ENCODE data around the gene PRPF6. TPM values are rescaled to one million over a fixed set of nuclear protein-coding genes. Genes with fewer than 3 reads are reported as not detected.

The PRPF6 gene
- polyA plus RNA-seq, 2 of the 4 experiments (the other 2 are of a cell fraction), result 42.8 to 47.2 TPM

- TF ChIP-seq ESRRA (IDR thresholded peaks at IDR 0.05; ENCODE audit: borderline replicate concordance, low read length), result no peak
Measured at GRCh38 chr20:64080013-64080812, 99.3 kb downstream of the PRPF6 start, which contains the start of gene OPRL1 (continued).

- no peaks in the 10 kb centered on the region for H3K9me3 ChIP-seq
- ATAC-seq (no peak), FAIRE-seq (no peak), DNase-seq (ENCODE audit: low read depth in 1 of 2, low spot score in 1 of 2) (no peak)
- H3K4me2 ChIP-seq, result peak overlapping the region; percentile 100; the same call in 2 of the 3 replicates
- POLR2A ChIA-PET, result no interaction called here
- TF ChIP-seq MYC (IDR thresholded peaks at IDR 0.05; ENCODE audit: borderline replicate concordance, low read length), result no peak
- TF ChIP-seq RCOR1 (IDR thresholded peaks at IDR 0.05; ENCODE audit: low read depth, low read length), result no peak
- no peak for TF ChIP-seq ZC3H11A (IDR thresholded peaks at IDR 0.05)
- TF ChIP-seq ELK1 (IDR thresholded peaks at IDR 0.05; ENCODE audit: low read depth, low read length), result no peak
- no peak for TF ChIP-seq CHD2 (IDR thresholded peaks at IDR 0.05; ENCODE audit: low read length, partially characterized antibody)
- no peak for TF ChIP-seq BCL3 (IDR thresholded peaks at IDR 0.05)
- TF ChIP-seq TP53 (CRISPR knock-in tag; IDR thresholded peaks at IDR 0.05), result no peak
- H3K27ac ChIP-seq, result no peak overlapping the region; a peak in 2 of 6 replicates
- 86% methylated on average over 10 of the region's 17 CpGs for WGBS (ENCODE audit: missing lambda C conversion rate)
- no peak overlapping the region for H3K4me3 ChIP-seq
- CTCF ChIA-PET, result interaction anchor here (0.8 to 9.1 kb wide), 7 partner anchors 9 to 101 kb away, joined by 3 to 121 read pairs (median 5); partner anchors contain the start of gene PRPF6
- H3K4me1 ChIP-seq, result peaks cover 27% of the 10 kb centered on the region
Measured at GRCh38 chr20:64080813-64081623, 100.1 kb downstream of the PRPF6 start.

GRCh38 chr20:64081624-64081964 lies 100.7 kb downstream of the PRPF6 start:
- ChIA-PET POLR2A (no interaction called here), CTCF (interaction anchor here (0.8 to 9.1 kb wide), 5 partner anchors 9 to 50 kb away, joined by 3 to 121 read pairs (median 26); no protein-coding TSS in a partner anchor)
- H3K4me1 ChIP-seq, result peaks cover 27% of the 10 kb centered on the region
- TF ChIP-seq E2F6 (IDR thresholded peaks at IDR 0.05; ENCODE audit: borderline replicate concordance, low read depth) (no peak), SREBF2 (IDR thresholded peaks at IDR 0.05) (no peak), RNF2 (IDR thresholded peaks at IDR 0.05; ENCODE audit: borderline replicate concordance, low read depth) (no peak), ELK1 (IDR thresholded peaks at IDR 0.05; ENCODE audit: low read depth, low read length) (no peak), TP53 (CRISPR knock-in tag; IDR thresholded peaks at IDR 0.05) (no peak), EHMT2 (IDR thresholded peaks at IDR 0.05; ENCODE audit: low read depth) (no peak), HOXB5 (CRISPR knock-in tag; IDR thresholded peaks at IDR 0.05) (no peak), CBX8 (IDR thresholded peaks at IDR 0.05) (no peak)
- no peak overlapping the region for H3K4me3 ChIP-seq
- no peak overlapping the region for H3K27ac ChIP-seq
- H3K9me3 ChIP-seq, result no peaks in the 10 kb centered on the region
- ATAC-seq, result no peak
- FAIRE-seq, result no peak
- H3K4me2 ChIP-seq, result no peak overlapping the region
- 90% methylated on average over 6 of the region's 6 CpGs for WGBS (ENCODE audit: missing lambda C conversion rate)
- DNase-seq (ENCODE audit: low read depth in 1 of 2, low spot score in 1 of 2), result no peak
